GM12891 (cell line): Measurements from ENCODE around the gene STAT5A.
"Not testable (repeated sequence)": the region's sequence is repeated elsewhere in the genome, so short reads cannot be mapped to it uniquely, and the experiment has no call there.

Experiments used
- DNase-seq: peaks from one replicate; pipeline ENCODE4 v3.0.0; 2011; ENCODE audit warnings: low spot score; ENCODE audit not compliant: insufficient read length
- FAIRE-seq: peaks from 2 replicates; lab custom pipeline; 2011; peaks lifted over from hg19 to GRCh38; lab: Jason Lieb, UNC
- PAX5 ChIP-seq: IDR thresholded peaks from 2 replicates; pipeline ENCODE4 v1.6.1; 2011; ENCODE audit warnings: low read length, moderate library complexity, mild to moderate bottlenecking; ENCODE audit not compliant: insufficient read depth, severe bottlenecking
- POLR2A ChIP-seq: IDR thresholded peaks from 2 replicates; pipeline ENCODE4 v1.6.1; 2011; ENCODE audit warnings: low read depth, low read length, control low read depth
- POLR2AphosphoS5 ChIP-seq: IDR thresholded peaks from 2 replicates; pipeline ENCODE4 v1.6.1; 2011; ENCODE audit warnings: low read depth, low read length, control low read depth
- POU2F2 ChIP-seq: IDR thresholded peaks from 2 replicates; pipeline ENCODE4 v1.6.1; 2011; ENCODE audit warnings: low read depth, mild to moderate bottlenecking, control low read depth, low read length, moderate library complexity
- SPI1 ChIP-seq: IDR thresholded peaks from 2 replicates; pipeline ENCODE4 v1.6.1; 2011; ENCODE audit warnings: low read depth, low read length, control low read depth
- TAF1 ChIP-seq: IDR thresholded peaks from 2 replicates; pipeline ENCODE4 v1.6.1; 2011; ENCODE audit warnings: low read depth, low read length, control low read depth

The STAT5A gene

DNA sequence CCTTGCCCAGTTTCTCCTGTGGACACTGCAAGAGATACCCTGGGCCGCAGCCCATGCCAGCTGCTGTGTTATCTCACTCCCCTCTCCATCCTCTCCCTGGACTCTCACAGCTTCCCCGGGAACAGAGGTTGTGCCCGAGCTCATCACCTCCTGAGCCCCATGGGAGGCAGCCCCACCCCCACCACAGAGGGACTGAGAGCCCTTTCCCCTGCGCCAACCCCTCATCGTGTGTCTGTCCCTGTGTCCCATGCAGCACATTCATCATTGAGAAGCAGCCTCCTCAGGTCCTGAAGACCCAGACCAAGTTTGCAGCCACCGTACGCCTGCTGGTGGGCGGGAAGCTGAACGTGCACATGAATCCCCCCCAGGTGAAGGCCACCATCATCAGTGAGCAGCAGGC is 12.7 kb downstream of the STAT5A start:
- TF ChIP-seq PAX5 = no peak
- TF ChIP-seq POU2F2 = no peak
- no peak for TF ChIP-seq POLR2A
- TF ChIP-seq TAF1 = no peak
- no peak for TF ChIP-seq POLR2AphosphoS5
- TF ChIP-seq SPI1 = no peak
- FAIRE-seq (no peak), DNase-seq (no peak)

DNA sequence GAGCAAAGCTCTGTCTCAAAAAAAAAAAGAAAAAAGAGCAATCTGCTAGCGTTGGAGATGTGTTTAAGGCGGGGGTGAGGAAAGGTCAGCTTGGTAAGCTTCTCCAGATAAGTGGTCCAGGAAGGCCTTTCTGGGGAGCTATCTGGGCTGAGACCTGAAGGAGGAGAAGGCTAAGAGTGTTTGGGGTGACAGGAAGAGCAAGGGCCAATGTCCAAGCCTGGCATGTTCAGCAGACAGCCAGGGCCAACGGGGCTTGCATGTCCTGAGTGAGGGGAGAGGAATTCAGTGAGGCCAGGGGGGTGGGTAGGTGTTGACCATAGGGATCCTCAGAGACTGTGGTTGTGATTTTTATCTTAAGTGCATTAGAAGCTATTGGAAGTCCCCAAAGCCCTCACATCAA is 15.4 kb downstream of the STAT5A start:
- no peak for TF ChIP-seq POLR2A
- no peak for TF ChIP-seq PAX5
- TF ChIP-seq POLR2AphosphoS5 = no peak
- TF ChIP-seq POU2F2 = no peak
- no peak for TF ChIP-seq TAF1
- TF ChIP-seq SPI1 = no peak
- FAIRE-seq (no peak), DNase-seq (no peak)

DNA sequence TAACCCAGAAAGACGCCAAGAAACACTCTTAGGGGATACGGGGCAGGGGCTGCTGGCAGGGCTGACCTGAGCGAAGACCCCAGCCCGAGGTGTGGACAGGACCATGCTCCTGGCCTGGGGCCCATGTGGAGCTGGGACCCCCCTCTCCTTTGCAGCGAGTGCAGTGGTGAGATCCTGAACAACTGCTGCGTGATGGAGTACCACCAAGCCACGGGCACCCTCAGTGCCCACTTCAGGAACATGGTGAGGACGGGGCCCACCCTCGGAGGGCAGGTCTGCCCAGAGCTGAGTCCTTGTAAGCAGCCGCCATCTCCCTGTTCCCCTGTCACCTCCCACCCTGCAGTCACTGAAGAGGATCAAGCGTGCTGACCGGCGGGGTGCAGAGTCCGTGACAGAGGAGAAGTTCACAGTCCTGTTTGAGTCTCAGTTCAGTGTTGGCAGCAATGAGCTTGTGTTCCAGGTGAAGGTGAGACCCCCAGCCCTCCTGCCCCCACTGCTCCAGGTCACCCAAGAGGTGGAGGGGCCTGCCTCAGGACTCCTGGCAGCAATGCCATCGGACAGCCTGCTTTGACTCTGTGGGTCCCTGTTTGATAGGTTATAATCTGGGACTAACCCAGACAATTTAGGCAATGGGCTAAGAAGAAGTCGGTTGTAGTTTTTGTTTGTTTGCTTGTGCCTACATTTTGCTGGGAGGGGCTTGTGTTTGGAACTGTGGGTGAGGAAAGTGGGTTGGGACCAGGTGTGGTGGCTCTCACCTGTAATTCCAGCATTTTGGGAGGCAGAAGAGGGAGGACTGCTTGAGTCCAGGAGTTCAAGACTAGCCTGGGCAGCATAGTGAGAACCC is 16.1 kb downstream of the STAT5A start:
- DNase-seq (no peak), FAIRE-seq (no peak)
- no peak for TF ChIP-seq SPI1
- TF ChIP-seq TAF1 = no peak
- no peak for TF ChIP-seq POU2F2
- TF ChIP-seq PAX5 = no peak

DNA sequence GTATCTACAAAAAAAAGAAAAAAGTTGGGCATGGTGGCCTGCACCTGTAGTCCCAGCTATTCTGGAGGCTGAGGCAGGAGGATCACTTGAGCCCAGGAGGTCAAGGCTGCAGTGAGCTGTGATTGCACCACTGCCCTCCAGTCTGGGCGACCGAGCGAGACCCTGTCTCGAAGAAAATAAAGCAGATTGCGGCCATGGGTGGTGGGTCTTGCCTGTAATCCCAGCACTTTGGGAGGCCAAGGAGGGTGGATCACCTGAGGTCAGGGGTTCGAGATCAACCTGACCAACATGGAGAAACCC is 16.7 kb downstream of the STAT5A start:
- DNase-seq, FAIRE-seq: not testable (repeated sequence)

DNA sequence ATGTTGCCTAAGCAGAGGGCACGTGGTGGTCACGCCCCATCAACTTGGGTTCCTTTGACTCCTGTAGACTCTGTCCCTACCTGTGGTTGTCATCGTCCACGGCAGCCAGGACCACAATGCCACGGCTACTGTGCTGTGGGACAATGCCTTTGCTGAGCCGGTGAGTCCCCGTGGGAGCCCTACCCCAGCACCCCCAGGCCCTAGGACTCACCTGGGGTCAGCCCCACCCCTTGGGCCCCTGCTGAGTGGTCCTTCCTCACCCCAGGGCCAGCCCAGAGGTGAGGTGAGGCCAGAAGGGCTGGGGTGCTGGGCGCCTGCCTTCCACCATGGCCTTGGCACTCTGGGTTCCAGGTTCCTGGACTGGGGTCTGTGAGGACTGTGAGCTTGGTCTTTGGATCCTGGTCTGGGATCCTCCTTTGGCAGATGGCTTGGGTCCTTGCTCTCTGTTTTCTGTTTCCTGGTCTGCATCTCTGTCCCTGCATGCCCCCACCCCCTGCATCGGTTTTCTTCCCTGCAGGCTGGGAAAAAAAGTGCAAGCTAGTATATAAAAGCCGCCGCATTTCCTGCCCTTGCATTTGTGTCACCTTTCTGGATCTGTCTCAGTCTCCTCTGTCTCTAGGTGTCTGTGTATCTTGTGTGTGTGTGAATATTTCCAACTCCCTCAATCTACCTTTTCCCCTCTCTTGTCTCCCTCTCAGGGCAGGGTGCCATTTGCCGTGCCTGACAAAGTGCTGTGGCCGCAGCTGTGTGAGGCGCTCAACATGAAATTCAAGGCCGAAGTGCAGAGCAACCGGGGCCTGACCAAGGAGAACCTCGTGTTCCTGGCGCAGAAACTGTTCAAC is 17.5 kb downstream of the STAT5A start:
- DNase-seq (no peak), FAIRE-seq (no peak)
- no peak for TF ChIP-seq POLR2AphosphoS5
- TF ChIP-seq POU2F2 = no peak
- TF ChIP-seq PAX5 = no peak
- no peak for TF ChIP-seq POLR2A
- TF ChIP-seq SPI1 = no peak
- no peak for TF ChIP-seq TAF1

DNA sequence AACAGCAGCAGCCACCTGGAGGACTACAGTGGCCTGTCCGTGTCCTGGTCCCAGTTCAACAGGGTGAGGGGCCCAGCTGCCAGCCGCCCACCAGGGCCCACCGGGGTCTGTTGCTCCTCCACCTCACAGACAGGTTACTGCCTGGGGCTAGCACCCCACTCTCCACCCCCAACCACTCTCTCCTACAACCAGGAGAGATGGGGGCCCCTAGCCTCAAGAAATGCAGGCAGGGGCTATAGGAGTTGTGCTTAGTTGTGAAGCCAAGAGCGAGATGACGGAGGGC is 18.0 kb downstream of the STAT5A start:
- no peak for DNase-seq
- FAIRE-seq = no peak
- TF ChIP-seq SPI1 (no peak), POLR2AphosphoS5 (no peak), POU2F2 (no peak), PAX5 (no peak), POLR2A (no peak), TAF1 (no peak)

DNA sequence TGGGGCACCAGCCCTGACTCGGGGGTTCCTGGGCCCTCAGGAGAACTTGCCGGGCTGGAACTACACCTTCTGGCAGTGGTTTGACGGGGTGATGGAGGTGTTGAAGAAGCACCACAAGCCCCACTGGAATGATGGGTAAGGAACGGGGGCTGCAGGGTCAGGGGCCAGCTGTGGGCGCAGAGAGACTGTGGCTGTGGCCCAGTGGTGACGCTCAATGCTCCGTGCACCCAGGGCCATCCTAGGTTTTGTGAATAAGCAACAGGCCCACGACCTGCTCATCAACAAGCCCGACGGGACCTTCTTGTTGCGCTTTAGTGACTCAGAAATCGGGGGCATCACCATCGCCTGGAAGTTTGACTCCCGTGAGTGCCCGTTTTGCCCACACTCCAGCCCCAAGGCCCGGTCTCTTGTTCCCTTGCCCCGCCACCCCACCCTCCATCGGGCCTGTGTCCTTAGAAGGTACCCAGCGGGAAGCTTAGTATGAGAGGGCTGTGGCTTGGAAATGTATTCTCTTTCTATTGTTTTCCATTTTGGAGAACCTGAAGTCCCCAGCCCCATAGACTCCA is 19.1 kb downstream of the STAT5A start:
- DNase-seq = no peak
- TF ChIP-seq SPI1 = no peak
- no peak for TF ChIP-seq TAF1
- TF ChIP-seq POU2F2 = no peak
- TF ChIP-seq PAX5 = no peak
- TF ChIP-seq POLR2AphosphoS5 = no peak
- no peak for TF ChIP-seq POLR2A

DNA sequence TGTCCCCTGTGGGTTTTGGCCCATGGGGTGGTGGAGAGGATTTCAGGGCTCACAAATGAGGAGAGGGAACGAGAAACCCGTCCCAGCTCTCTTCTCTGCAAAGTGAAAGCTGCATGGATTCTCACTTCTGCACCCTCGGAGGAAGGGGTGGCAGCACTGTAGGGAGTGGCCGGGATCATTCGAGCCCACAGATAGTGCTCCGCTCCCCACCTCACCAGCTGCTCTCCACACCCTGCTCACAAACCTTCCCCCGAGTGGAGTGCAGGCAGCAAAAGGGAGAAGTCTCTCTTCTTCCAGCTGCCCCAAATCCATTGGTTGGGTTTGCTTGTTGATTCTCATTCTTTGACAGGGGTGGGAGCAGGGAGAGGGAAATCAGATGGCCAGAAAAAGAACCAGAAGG is 20.1 kb downstream of the STAT5A start:
- TF ChIP-seq TAF1 (no peak), SPI1 (no peak), POU2F2 (no peak), PAX5 (no peak), POLR2AphosphoS5 (no peak), POLR2A (no peak)
- no peak for DNase-seq
- FAIRE-seq = no peak

More for the DNA sequence above, 19.1 kb downstream of the STAT5A start:
- no peak for FAIRE-seq

DNA sequence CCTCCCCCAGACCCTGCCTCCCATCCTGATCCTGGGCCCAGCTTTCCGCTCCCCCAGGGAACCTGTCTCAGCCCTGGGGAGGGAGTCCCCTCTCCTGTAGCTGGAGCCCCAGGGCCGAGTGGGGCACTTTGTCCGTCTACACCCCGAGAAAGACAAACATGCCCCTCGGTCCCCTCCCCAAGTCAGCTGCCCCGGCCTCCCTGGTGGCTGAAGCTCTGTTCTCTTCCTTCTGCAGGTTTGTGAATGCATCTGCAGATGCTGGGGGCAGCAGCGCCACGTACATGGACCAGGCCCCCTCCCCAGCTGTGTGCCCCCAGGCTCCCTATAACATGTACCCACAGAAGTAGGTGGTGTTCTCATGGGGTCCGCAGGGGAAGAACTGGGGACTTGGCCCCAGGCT is 20.8 kb downstream of the STAT5A start:
- TF ChIP-seq SPI1 (no peak), POLR2AphosphoS5 (0 out of 2 replicates have a peak, but pooled peaks have one; percentile 14), TAF1 (no peak)
- DNase-seq = no peak
- FAIRE-seq = no peak
